K562 (cell line): Measurements from ENCODE around the gene MRPL54. TPM values are rescaled to one million over a fixed set of nuclear protein-coding genes. Genes with fewer than 3 reads are reported as not detected.
A peak's percentile ranks its signal among the peaks of the same experiment; 100 is the strongest.

Source experiments
- KHSRP ChIP-seq: fragments of 450-650 bp; IDR thresholded peaks from 2 replicates; pipeline ENCODE4 v1.6.1; 2017
- SMAD1 ChIP-seq: fragments of 150-350 bp; IDR thresholded peaks from 2 replicates; pipeline ENCODE4 v1.6.1; 2014; ENCODE audit warnings: low read length, low read depth; ENCODE audit not compliant: partially characterized antibody
- SMARCA5 ChIP-seq: fragments of 450-650 bp; IDR thresholded peaks from 2 replicates; pipeline ENCODE4 v1.6.1; 2016
- ZNF76 ChIP-seq: fragments of 250-450 bp; sonication (Bioruptor Pico); IDR thresholded peaks from 2 replicates; pipeline ENCODE4 v1.4.0; 2020; ENCODE audit warnings: mild to moderate bottlenecking, moderate library complexity, borderline replicate concordance
- polyA plus RNA-seq, 8 experiments: library from polyadenylated mRNA; depleted of rRNA in 4 of 8; stranded (reverse) in 5 of 8; unstranded in 3 of 8; fragments of >200 nt; fragmentation: Nextera tagmentation in 2 of 8; fragmentation: Illumina TruSeq in 1 of 8; extraction: Ambion mirVana in 2 of 8; extraction: Trizol in 1 of 8; gene quantifications; 2 replicates each; pipeline versions ENCODE4 v1.2.1 to v1.2.3, GENCODE V29; 2011 to 2014; ENCODE audit warnings: inconsistent platforms in 1 of 8, missing spikeins in 1 of 8
- total RNA-seq, 7 experiments: library from RNA; depleted of rRNA in 6 of 7; stranded (reverse); fragments of >200 nt in 6 of 7; fragmentation: Illumina TruSeq in 2 of 7; extraction: Trizol in 2 of 7; gene quantifications; 2 replicates each; pipeline versions ENCODE4 v1.2.1 to v1.2.3, GENCODE V29; 2011 to 2021; ENCODE audit warnings: low replicate concordance in 1 of 7
- TF ChIP-seq, protein P1 (sequence below): IDR thresholded peaks from 2 replicates; pipeline ENCODE4 v1.6.1; 2016; ENCODE audit warnings: missing genetic modification characterization, missing compliant biosample characterization
- TF ChIP-seq, protein P2 (sequence below): IDR thresholded peaks from 3 replicates; pipeline ENCODE4 v1.6.1; 2011; ENCODE audit warnings: borderline replicate concordance, mild to moderate bottlenecking, moderate library complexity; ENCODE audit not compliant: insufficient read length; ENCODE audit errors: extremely low read depth
- TF ChIP-seq, protein P3 (sequence below), 2 experiments: fragments of 450-650 bp; IDR thresholded peaks; 2 replicates each; pipeline ENCODE4 v1.6.1; 2016

MRPL54 gene
- total and polyA plus RNA-seq, 9 of the 15 experiments (the other 6 are each of a cell fraction or from before 2014, with no cell fraction given): 3.5 to 120 (median 56.9) TPM

DNA sequence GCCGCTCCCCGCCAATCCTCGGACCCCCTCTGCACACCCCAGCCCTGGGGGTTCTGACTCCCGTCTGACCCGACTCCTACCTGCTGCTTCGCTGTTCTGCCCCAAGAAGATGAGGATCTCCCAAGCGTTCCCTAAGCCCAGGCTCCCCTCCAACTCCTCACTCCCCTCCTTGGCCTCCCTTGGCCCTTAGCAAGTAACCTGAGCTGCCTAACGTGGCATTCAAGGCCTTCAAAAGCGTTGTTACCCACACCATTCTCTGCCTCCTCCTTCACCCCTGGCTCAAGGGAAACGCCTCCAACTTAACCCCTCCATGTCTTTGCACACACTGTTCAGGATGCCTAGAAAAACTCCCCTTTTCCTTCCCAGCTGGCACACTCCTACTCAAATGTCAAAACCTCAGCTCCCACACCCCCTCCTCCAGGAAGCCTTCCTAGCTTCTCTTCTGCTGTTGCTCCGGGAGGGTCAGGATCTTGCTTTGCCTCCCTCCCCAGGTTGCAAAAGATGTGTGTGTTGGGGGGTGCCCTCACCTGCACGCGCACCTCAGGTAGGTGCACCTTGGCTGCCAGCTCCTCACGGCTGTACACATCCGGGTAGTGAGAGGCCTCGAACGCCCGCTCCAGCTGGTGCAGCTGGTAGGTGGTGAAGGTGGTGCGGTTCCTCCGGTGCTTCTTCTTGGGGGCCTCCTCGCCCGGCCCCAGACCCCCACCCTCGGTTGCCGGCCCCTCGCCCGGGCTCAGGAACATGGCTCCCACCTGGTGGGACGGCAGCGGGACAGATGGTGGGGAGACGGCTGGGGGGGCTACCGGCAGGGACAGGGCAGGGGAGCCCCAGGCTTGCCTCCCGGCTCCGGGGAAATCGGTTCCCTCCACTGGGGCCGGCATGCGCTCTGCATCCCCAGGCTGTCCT lies 8.8 kb downstream of the MRPL54 start (continued):
- TF ChIP-seq KHSRP (no peak), ZNF76 (CRISPR knock-in tag) (no peak), SMARCA5 (peak; percentile 81; the same call in 1 of the 2 replicates), SMAD1 (no peak)
- TF ChIP-seq, protein P1, sequence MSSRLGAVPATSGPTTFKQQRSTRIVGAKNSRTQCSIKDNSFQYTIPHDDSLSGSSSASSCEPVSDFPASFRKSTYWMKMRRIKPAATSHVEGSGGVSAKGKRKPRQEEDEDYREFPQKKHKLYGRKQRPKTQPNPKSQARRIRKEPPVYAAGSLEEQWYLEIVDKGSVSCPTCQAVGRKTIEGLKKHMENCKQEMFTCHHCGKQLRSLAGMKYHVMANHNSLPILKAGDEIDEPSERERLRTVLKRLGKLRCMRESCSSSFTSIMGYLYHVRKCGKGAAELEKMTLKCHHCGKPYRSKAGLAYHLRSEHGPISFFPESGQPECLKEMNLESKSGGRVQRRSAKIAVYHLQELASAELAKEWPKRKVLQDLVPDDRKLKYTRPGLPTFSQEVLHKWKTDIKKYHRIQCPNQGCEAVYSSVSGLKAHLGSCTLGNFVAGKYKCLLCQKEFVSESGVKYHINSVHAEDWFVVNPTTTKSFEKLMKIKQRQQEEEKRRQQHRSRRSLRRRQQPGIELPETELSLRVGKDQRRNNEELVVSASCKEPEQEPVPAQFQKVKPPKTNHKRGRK (tag): no peak
- TF ChIP-seq, protein P2, sequence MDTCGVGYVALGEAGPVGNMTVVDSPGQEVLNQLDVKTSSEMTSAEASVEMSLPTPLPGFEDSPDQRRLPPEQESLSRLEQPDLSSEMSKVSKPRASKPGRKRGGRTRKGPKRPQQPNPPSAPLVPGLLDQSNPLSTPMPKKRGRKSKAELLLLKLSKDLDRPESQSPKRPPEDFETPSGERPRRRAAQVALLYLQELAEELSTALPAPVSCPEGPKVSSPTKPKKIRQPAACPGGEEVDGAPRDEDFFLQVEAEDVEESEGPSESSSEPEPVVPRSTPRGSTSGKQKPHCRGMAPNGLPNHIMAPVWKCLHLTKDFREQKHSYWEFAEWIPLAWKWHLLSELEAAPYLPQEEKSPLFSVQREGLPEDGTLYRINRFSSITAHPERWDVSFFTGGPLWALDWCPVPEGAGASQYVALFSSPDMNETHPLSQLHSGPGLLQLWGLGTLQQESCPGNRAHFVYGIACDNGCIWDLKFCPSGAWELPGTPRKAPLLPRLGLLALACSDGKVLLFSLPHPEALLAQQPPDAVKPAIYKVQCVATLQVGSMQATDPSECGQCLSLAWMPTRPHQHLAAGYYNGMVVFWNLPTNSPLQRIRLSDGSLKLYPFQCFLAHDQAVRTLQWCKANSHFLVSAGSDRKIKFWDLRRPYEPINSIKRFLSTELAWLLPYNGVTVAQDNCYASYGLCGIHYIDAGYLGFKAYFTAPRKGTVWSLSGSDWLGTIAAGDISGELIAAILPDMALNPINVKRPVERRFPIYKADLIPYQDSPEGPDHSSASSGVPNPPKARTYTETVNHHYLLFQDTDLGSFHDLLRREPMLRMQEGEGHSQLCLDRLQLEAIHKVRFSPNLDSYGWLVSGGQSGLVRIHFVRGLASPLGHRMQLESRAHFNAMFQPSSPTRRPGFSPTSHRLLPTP: no peak
- TF ChIP-seq, protein P3, sequence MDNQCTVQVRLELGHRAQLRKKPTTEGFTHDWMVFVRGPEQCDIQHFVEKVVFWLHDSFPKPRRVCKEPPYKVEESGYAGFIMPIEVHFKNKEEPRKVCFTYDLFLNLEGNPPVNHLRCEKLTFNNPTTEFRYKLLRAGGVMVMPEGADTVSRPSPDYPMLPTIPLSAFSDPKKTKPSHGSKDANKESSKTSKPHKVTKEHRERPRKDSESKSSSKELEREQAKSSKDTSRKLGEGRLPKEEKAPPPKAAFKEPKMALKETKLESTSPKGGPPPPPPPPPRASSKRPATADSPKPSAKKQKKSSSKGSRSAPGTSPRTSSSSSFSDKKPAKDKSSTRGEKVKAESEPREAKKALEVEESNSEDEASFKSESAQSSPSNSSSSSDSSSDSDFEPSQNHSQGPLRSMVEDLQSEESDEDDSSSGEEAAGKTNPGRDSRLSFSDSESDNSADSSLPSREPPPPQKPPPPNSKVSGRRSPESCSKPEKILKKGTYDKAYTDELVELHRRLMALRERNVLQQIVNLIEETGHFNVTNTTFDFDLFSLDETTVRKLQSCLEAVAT (IDR thresholded peaks at IDR 0.05): no peak
